ENCODE data around the gene RHO.
"Not testable (repeated sequence)": the region's sequence is repeated elsewhere in the genome, so short reads cannot be mapped to it uniquely, and the experiment has no call there.

Gene RHO

DNA sequence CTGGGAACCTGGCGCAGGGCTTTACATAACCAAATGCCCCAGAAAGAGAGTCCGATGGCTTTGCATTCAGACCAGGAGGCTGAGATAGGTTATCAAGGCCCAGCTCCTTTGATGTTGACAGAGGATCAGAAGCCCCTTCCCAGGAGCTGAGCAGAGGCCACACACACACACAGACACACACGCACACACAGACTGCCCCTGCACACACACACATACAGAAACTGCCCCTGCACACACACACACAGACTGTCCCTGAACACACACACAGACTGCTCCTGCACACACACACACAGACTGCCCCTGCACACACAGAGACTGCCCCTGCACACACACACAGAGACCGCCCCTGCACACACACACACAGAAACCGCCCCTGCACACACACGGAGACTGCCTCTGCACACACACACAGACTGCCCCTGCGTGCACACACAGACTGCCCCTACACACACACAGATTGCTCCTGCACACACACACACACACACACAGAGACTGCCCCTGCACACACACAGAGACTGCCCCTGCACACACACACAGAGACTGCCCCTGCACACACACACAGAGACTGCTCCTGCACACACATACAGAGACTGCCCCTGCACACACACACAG, 12.5 kb upstream of the RHO start:
- peaks cover 0 to 12% of the 10 kb centered on the region in 2 experiments; a peak in 1 of 3 replicates for H3K36me3 ChIP-seq (ENCODE audit: control insufficient read depth in 2 of 2, insufficient read depth in 1 of 2, low read length in 2 of 2)
- TF ChIP-seq, protein P1, sequence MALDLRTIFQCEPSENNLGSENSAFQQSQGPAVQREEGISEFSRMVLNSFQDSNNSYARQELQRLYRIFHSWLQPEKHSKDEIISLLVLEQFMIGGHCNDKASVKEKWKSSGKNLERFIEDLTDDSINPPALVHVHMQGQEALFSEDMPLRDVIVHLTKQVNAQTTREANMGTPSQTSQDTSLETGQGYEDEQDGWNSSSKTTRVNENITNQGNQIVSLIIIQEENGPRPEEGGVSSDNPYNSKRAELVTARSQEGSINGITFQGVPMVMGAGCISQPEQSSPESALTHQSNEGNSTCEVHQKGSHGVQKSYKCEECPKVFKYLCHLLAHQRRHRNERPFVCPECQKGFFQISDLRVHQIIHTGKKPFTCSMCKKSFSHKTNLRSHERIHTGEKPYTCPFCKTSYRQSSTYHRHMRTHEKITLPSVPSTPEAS (tag by site-specific recombination; IDR thresholded peaks at IDR 0.05) = peak; percentile 95
- H3K9me3 ChIP-seq (ENCODE audit: control insufficient read depth, insufficient read depth, low read depth, low read length); CTCF ChIA-PET; H3K4me1 ChIP-seq (ENCODE audit: control insufficient read depth, insufficient read depth, low read length); H3K27ac ChIP-seq (ENCODE audit: extremely low read depth, low read depth, low read length); H3K4me3 ChIP-seq (ENCODE audit: low read depth, low read length); POLR2A ChIA-PET: not testable (repeated sequence)

DNA sequence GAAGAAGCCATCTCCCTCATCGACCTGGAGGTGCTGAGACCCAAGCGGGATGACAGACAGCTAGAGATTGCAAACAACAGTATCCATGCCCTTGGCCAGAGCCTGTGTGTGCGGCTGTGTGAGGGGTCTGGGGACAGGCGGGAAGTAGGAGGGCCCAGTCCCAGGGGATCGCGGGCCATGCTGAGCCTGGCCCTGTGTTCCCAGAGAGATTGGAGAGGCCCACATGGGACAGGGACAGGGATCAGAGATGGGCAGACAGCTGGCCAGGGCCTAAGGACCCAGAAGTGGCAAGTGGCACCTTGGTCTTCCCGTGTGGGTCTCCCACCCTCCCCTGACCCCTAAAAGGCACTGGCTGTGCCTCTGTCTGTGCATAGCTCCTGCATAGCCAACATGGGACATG, 10.9 kb upstream of the RHO start:
- no peaks in the 10 kb centered on the region for H3K9me3 ChIP-seq (ENCODE audit: control insufficient read depth, insufficient read depth, low read depth, low read length)
- no peak overlapping the region for H3K4me3 ChIP-seq (ENCODE audit: low read depth, low read length)
- no peak overlapping the region for H3K27ac ChIP-seq (ENCODE audit: extremely low read depth, low read depth, low read length)
- TF ChIP-seq ZSCAN23 (tag by site-specific recombination; IDR thresholded peaks at IDR 0.05) (no peak), ZNF433 (tag by site-specific recombination; IDR thresholded peaks at IDR 0.05; ENCODE audit: low read depth) (no peak), PRDM1 (tag by site-specific recombination; IDR thresholded peaks at IDR 0.05) (no peak), ZNF600 (tag by site-specific recombination; IDR thresholded peaks at IDR 0.05) (no peak), ZNF548 (tag by site-specific recombination; IDR thresholded peaks at IDR 0.05) (no peak), ZBTB8A (tag by site-specific recombination; IDR thresholded peaks at IDR 0.05) (no peak), KLF8 (tag by site-specific recombination; IDR thresholded peaks at IDR 0.05) (no peak), YY1 (tag by site-specific recombination; IDR thresholded peaks at IDR 0.05) (no peak), OSR2 (tag by site-specific recombination; IDR thresholded peaks at IDR 0.05) (no peak), ZNF37A (tag by site-specific recombination; IDR thresholded peaks at IDR 0.05) (no peak), ZIC2 (tag by site-specific recombination; IDR thresholded peaks at IDR 0.05) (no peak), ZNF155 (tag by site-specific recombination; IDR thresholded peaks at IDR 0.05) (no peak), ZFP41 (tag by site-specific recombination; IDR thresholded peaks at IDR 0.05; ENCODE audit: borderline replicate concordance) (no peak), ZNF473 (tag by site-specific recombination; IDR thresholded peaks at IDR 0.05) (no peak), ZNF148 (tag by site-specific recombination; IDR thresholded peaks at IDR 0.05; ENCODE audit: borderline replicate concordance) (no peak), ZNF350 (tag by site-specific recombination; IDR thresholded peaks at IDR 0.05) (no peak), ZNF530 (tag by site-specific recombination; IDR thresholded peaks at IDR 0.05; ENCODE audit: low read depth) (no peak), ZNF704 (tag by site-specific recombination; IDR thresholded peaks at IDR 0.05) (no peak)
- TF ChIP-seq, protein P2, sequence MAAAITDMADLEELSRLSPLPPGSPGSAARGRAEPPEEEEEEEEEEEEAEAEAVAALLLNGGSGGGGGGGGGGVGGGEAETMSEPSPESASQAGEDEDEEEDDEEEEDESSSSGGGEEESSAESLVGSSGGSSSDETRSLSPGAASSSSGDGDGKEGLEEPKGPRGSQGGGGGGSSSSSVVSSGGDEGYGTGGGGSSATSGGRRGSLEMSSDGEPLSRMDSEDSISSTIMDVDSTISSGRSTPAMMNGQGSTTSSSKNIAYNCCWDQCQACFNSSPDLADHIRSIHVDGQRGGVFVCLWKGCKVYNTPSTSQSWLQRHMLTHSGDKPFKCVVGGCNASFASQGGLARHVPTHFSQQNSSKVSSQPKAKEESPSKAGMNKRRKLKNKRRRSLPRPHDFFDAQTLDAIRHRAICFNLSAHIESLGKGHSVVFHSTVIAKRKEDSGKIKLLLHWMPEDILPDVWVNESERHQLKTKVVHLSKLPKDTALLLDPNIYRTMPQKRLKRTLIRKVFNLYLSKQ (tag by site-specific recombination; IDR thresholded peaks at IDR 0.05; ENCODE audit: borderline replicate concordance) = no peak
- TF ChIP-seq, protein P3, sequence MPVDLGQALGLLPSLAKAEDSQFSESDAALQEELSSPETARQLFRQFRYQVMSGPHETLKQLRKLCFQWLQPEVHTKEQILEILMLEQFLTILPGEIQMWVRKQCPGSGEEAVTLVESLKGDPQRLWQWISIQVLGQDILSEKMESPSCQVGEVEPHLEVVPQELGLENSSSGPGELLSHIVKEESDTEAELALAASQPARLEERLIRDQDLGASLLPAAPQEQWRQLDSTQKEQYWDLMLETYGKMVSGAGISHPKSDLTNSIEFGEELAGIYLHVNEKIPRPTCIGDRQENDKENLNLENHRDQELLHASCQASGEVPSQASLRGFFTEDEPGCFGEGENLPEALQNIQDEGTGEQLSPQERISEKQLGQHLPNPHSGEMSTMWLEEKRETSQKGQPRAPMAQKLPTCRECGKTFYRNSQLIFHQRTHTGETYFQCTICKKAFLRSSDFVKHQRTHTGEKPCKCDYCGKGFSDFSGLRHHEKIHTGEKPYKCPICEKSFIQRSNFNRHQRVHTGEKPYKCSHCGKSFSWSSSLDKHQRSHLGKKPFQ (tag by site-specific recombination; IDR thresholded peaks at IDR 0.05) = no peak
- ChIA-PET POLR2A (no interaction called here), CTCF (no interaction called here)
- H3K36me3 ChIP-seq (ENCODE audit: control insufficient read depth in 2 of 2, insufficient read depth in 1 of 2, low read length in 2 of 2) = peaks cover 0 to 11% of the 10 kb centered on the region in 2 experiments; a peak in 1 of 3 replicates
- H3K4me1 ChIP-seq (ENCODE audit: control insufficient read depth, insufficient read depth, low read length) = no peaks in the 10 kb centered on the region

Data from HEK293 (cell line).